T-helper 22 cell (primary cell): Measurements from ENCODE around the gene PSTPIP2.
"Not testable (repeated sequence)": the region's sequence is repeated elsewhere in the genome, so short reads cannot be mapped to it uniquely, and the experiment has no call there.

Experiments
- DNase-seq: peaks from one replicate; pipeline ENCODE4 v3.0.0-alpha.2; 2020; ENCODE audit warnings: low read depth

The PSTPIP2 gene

DNA sequence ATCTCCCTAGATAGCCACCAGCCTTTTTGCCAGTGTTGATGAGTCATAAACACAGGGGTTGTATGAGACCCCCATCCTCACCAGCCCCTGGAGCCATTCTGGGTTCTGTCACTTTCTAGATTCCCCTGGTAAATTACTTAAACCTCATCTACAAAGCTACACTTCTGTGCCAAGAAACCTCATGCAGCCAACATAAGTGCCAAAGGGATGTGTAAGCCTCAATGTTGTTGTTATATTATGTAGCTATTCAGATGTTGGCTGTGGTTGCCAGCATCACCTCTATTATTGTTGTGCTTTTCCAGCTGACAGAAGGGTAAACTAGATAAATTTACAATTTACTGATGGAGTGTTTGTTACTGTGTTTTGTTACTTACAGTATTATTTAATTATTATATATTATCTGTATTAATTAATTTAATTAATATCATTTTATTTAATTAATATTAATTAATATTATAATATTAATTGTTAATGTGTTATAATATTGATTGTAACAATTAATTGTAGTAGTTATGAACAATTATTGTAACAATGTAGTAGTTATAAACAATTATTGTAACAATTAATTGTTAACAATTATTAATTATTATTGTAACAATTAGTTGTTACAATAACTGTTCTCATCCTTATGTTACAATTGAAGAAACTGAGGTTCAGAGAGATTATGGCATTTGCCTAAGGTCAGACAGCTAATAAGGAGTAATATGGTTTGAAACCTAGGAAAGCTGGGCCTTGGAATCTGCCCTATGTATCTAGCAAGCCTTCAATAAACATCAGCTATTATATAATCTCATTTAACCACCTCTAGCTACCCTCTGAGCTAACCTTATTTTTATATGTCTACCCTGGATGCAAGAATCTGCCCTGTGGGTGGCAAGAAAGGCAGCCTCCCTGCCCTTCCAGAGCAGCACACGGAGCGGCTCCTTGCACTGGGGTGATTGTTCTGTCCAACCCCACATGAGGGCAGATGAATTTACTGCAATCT, 36.1 kb downstream of the PSTPIP2 start:
- no peak for DNase-seq

DNA sequence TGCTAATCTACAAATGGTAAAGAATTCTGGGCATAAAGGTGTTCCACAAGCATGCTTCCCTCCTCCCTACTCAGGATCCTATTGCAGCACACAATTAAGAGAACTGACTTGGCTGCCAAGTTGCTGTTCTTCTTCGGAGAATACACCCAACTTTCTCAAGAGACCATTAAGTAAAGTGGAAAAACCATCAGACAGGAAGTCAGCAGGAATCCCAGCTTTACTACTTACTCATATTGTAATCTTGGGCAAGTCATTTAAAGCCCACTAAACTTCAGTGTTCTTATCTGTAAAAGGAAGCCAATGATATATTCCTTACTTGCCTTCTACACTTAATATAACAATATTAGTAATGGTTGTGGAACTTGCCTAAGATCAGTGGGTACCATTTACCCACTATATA, 37.8 kb downstream of the PSTPIP2 start:
- DNase-seq, result no peak

DNA sequence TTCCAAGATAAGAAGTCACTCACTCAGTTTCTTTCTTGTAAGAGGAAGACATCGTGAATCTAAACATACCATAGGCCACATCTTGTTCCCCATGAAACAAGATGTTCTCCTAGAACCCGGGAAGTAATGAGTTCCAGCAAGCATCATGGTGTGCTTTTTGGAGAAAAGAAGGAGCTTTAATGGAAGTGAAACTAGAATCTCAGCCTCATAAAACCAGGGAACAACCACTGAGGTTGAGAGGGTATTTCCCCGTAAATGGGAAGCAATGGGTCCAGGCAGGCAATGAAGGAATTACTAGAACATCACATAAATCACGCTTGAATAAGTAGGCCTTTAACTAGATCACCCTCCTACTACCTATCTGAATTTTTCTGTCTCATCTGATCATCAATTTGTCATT, 40.3 kb downstream of the PSTPIP2 start:
- DNase-seq, result no peak

DNA sequence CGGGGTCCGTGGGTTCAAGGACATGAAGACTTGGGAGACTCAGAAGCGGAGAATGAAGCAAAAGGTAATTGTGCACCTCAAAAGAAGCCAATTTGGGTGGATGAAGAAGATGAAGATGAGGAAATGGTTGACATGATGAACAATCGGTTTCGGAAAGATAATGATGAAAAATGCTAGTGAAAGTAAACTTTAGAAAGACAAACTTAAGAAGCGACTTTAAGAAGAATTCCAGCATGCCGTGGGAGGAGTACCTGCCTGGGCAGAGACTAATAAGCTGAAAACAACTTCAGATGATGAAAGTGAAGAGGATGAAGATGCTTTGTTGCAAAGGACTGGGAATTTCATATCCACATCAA, 43.5 kb downstream of the PSTPIP2 start:
- no peak for DNase-seq

DNA sequence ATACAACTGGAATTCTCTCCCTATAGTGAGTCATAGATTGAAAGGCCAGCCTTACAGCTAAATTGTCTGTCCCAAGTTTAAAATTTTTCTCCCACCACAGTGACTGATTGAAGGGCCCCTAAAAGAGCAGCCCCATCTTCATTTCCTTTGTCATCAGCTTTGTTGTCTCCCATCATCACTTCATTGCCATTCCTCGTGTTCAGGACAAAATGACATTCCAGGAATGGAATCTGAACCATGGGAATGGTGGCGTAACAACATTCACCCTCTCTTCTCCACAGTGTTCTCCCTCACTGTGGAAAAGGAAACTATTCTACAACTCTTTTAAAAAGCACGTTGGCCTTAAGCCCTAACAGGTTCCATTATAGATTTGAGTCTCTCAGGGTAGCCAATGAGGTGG, 52.1 kb downstream of the PSTPIP2 start:
- DNase-seq, result no peak

DNA sequence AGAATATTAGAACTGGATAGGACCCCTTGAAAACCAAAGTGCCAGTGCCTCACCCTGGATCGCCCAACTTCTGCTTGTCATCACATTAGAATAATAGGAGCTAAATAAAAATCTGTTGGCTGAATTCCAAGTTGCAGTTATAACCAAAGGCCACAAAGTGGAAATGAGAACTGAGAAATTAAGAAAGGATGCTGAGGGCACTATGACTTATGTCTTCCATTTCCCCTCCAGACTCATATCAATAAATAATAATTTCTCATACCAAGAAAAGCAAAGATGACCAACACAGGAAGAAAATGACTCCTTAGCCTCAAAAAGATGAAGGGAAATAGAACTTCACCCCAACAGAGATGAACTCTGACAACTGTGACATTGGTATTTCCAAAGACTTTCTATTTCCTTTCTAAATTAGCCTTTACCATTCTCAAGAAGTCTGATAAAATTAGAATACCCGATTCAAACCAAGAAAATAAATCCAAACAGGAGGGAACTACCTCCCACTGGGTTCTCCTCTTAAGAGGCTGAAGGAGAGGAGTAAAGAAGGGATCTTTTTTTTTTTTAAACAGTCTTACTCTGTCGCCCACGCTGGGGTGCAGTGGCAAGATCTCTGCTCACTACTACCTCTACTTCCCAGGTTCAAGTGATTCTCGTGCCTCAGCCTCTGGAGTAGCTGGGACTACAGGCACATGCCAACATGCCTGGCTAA, 58.4 kb downstream of the PSTPIP2 start:
- DNase-seq, result no peak

DNA sequence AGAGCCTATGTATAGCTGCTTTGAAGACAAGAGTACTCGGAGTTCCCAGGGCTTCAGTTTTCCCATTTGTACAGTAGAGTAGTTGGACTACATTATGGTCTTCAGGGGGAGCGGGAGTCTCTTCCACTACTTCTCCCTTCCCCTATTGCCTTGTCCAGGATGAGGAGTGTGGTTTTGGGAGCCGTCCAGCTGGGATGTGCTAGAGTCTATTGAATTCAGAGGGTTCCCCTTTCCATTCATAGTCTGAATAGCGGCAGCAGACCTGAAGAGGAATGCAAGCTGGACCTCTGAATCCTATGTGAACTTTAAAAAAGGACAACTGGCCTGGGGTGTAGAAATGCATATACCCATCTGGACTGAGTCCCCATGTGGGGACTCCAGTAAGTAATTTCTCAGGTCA, 61.4 kb downstream of the PSTPIP2 start:
- DNase-seq, result no peak

DNA sequence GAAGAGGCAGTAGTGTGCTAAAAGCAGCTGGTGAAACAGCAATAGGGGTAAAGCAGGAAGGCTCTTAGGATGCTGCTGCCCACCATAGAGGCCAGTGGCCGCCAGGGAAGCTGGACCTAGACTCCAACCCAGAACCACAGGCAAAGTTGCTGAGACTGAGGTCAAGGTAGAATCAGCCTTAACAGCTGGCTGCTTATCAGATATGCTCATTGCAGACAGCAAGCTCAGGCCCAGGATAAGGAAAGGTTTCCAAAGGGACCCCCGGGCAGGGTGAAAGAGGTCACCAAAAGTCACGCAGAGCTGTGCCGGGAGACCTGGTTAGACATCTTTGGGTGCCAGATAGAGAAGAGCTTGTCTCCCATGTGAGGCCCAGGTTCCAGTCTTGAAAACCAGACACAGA, 62.0 kb downstream of the PSTPIP2 start:
- no peak for DNase-seq

DNA sequence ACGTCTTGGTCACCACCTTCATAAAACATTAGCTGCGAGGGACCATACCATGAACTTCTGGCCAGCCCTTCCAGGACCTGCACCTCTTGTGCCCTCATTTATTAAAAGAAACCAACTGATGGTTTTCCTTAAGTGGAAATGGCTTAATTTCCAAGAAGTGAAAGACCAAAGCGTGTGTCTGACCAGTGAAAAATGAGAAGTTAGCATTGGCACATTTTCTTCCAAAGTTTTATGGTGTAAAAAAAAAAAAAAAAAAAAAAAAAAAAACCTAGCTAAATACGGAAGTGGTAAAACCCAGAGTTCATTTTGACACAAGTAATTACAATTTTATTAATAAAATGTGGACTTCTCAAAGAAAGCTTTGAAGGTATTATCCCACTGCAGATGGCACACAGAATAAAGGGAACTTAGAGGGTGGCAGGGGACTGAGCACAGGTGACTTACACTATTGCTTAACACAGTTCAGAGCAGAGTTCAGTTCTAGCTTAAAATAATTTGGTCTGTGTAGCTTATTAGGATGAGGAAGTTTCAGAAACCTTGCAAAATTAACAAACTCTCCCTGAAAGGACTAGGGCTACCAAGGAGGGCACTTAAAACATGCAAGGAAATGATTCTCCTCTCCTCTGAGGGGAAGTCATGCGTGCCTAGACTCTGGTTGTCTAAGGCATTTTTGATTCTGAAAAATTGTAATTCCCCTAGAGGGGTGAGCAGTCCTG, 62.8 kb downstream of the PSTPIP2 start:
- DNase-seq, result no peak

DNA sequence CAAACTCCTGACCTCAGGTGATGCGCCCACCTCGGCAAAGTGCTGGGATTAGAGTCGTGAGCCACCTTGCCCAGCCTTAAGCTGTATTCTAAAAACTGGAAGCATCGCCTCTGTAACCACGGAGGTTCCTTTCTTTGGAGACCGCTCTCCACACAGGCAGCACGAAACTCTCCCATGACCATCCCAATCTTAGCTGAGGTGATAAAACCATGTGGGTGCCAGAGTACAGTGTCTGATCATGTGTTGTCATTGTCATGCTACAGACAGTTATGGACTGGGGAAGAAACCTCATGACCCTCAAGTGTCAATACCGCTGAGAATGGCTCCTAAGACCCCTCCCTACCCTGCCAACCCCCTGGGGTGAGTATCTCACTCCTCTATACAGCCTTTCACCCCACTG, 63.5 kb downstream of the PSTPIP2 start:
- no peak for DNase-seq

DNA sequence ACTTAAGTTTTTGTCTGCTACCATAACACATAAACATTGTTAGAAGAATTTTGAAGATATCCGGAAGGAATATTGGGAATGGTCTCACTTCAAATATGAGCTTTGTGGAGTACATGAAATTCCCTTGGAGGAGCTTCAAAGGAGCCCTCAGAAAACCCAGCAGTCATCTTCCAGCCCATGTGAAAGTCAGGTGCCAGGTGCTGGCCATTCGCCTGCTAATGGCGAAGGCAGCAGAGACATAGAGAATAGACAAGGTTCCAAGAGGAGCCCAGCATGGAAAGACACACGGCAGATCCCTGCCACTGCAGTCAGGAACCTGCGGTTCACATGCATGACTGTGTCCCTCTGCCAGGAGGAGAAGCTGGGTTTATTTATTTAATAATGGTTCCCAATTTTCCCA, 64.9 kb downstream of the PSTPIP2 start:
- no peak for DNase-seq

DNA sequence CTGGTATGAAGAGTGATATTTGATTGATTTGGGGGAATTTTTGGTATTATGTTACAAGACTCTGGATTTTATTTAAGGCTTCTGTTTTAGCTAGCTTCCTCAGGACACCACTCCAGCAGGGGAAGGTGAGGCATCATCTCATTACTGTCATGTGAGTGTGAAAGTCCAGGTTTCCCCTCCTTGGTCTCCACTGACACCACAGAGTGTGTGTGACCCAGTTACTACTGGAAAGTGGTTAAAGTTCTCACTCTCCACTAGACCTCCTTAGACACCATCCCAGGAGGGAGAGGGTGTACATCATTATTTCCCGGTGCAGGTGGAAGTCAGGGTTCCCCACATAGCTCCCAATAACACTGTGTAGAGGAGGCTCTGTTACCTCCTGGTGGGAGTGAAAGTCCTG, 69.1 kb downstream of the PSTPIP2 start:
- DNase-seq, result no peak

DNA sequence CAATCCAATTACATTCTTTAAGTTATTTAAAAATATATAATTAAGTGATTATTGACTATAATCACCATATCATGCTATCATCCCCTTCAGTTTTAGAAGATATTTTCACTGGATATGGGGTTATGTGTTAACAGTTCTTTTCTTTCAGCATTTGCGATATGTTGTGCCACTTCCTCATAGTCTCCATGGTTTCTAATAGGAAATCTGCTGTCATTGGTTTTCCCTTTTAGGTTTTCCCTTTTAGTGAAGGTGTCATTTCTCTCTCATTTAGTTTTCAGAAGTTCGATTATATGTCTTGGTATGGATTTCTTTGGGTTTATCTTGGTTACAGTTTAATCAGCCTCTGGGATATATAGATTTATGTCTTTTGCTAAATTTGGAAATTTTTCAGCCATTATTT, 70.2 kb downstream of the PSTPIP2 start:
- DNase-seq, result no peak

DNA sequence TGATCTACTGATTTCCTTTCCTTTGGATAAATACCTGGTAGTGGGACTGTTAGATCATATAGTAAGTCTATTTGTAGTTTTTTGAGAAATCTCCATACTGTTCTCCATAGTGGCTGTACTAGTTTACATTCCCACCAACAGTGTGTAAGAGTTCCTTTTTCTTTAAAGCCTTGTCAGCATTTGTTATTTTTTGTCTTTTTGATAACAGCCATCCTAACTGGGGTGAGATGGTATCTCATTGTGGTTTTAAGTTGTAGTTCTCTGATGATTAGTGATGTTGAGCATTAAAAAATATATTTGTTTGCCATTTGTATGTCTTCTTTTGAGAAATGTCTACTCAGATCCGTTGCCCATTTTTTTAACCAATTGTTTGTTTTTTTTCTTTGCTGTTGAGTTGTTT, 71.0 kb downstream of the PSTPIP2 start:
- no peak for DNase-seq

DNA sequence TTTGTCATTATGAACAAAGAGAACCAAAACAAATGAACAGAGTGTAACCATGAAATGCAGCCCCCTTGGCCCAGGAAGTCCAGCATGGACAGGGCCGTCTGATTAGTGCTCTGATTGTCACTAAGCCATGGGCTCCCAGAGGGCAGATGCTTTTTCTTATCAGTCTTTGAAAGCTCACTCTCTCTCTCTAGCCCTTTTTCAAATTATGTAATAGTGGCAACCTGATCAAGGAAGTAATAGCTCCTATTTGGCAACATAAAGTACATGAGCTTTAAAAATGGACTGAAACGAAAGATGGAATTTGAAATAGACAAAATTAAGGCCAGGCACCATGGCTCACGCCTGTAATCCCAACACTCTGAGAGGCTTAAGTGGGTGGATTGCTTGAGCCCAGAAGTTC, 72.5 kb downstream of the PSTPIP2 start:
- no peak for DNase-seq

DNA sequence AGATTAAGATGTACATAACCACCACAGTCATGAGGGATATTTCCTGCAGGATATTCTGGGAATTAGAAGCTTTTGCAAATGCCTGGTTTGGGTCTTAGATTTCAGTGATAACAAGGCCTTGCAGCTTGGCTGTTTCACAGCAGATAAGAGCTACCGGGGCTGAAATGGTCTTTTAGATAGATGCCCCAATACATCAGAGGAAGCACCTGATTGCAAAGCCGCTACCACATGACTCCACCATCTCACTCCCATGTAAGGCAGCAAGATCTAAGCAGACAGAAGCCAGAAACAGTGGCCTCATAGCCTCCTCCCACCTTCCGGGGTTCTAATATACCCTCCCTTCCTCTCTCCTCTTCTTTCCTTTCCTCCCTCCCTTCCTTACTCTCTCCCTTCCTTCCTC, 73.8 kb downstream of the PSTPIP2 start:
- no peak for DNase-seq

DNA sequence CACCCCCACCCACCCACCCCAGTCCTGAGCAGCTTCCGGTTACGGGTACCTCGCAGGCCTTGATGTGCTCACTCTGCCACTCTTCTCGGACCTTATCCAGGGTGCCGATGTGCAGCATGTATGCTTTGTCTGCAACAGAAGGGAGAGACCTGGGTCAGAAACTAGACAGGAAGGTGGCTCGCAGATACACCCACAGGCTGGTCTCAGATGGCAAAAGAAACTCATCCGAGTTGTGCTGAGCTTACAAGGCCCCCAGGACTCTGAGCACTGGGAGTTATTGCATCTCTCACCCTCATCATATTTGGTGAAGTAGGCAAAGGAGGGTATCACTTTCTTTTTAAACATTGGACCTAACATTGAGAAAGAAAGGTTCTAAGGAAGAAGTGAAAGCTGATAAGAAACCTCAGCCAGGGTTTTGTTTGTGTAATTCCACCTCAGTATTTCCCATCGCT, 74.3 kb downstream of the PSTPIP2 start:
- no peak for DNase-seq

DNA sequence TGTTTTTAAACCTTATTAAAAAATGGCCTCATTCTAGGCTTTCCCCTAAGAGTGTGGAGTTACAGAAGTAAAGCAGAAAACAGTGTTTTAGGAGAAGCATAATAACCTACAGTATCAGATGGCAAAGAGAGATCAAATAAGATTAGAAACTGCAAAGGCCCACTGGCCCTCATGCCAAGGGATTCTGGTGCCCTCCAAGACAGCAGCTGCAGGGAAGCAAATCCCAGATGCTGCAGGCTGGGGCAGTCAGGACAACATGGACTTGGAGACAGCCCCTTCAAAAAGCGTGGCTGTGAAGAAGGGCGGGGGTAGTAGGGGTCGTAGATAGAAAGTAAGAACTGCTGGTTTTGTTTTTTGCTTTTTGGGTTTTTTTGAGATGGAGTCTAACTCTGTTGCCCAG, 76.6 kb downstream of the PSTPIP2 start:
- DNase-seq, result no peak

DNA sequence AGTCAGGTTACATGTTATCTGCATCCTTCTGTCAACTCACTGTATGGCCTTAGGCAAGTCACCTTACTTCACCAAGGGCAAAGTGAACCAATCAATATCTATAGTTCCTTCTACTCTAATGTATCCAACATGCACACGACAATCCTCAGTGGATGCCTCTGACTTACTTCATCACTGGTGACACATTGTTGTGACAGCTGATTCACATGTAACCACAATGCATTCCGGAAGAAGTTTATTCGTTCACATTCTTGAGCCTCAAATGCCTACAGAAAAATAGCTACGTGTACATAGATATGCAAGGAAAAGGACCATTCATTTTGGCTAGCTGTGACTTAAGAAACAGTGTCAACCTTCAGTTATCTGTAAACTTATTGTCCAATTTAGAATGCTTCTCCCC, 78.6 kb downstream of the PSTPIP2 start:
- no peak for DNase-seq

DNA sequence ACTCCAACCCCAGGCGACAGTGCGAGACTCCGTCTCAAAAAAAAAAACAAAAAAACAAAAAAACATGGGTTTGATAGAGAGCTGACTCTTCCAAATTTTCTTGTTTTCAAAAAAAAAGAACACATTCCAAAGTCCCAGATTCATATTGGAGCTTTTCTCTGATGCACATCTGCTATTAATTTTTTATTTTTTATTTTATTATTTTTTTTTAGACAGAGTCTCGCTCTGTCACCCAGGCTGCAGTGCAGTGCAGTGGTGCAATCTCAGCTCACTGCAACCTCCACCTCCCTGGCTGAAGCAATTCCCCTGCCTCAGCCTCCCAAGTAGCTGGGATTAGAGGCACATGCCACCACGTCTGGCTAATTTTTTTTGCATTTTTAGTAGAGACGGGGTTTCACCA, 79.5 kb downstream of the PSTPIP2 start:
- DNase-seq, result not testable (repeated sequence)

DNA sequence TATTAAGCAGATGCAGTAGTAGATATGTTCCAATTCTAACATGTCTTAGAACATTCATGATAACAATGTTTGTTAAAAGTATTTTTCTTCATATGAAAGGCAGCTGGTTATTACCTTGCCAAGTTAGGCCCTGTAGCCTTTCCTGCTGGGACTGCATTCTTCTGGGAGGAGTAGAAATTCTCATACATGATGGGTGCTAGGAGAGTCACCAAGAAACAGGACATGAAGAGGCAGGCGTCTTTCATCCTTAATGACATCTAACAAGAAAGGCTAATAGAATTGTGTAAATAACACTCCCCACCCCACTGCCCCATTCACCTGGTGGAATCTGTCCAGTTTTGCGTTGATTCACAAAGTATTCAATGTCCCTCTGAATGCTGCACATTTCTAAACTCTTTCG, 80.3 kb downstream of the PSTPIP2 start:
- no peak for DNase-seq

DNA sequence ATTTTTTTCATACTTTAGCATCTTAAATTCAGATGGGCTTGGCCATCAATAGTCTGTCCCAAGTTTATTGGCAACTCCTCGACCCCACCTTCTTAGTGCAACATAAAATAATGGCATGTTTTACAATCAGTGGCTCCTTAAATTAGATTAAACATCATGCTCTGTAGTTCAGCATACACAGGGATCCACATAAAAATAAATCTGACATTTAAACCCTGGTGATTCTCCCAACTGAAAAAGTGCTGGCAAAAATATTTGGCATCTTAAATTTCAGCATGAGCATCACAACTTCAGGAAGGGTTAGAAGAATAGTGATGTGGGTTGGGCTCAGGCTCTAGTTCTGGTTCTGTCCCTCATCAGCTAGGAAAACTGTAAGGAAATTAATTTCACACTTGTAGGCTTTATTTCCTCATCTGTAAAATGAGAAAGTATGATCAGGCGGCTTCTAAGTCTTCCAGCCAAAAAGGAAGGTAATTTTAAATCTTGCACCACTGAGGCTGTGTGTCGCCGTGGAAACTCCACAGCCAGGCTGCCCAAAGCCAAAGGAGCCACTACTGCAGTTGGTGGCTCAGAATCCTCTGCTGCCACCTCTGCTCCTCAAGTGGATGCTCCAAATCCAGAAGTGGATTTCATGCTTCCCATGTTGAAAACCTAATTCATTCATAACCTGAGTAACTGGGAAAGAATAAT, 87.4 kb downstream of the PSTPIP2 start:
- no peak for DNase-seq
